GM12872 (cell line): ENCODE results near the gene TBC1D4.

Experiments
- CTCF ChIP-seq: IDR thresholded peaks from 3 replicates; pipeline ENCODE4 v1.5.1; 2011; ENCODE audit warnings: low read depth, mild to moderate bottlenecking, low read length, moderate library complexity; ENCODE audit not compliant: insufficient read depth

TBC1D4 gene

GRCh38 chr13:75360170-75360569, 121.8 kb downstream of the TBC1D4 start:
- no peak for TF ChIP-seq CTCF

- TF ChIP-seq CTCF = no peak
Observed at GRCh38 chr13:75359266-75359665, 122.7 kb downstream of the TBC1D4 start.

- TF ChIP-seq CTCF = peak; percentile 81
Observed at GRCh38 chr13:75357576-75358289, 124.2 kb downstream of the TBC1D4 start.

GRCh38 chr13:75356421-75356820, 125.5 kb downstream of the TBC1D4 start:
- no peak for TF ChIP-seq CTCF

- no peak for TF ChIP-seq CTCF
Observed at GRCh38 chr13:75355609-75356008, 126.4 kb downstream of the TBC1D4 start.

GRCh38 chr13:75353781-75354193, 128.2 kb downstream of the TBC1D4 start:
- TF ChIP-seq CTCF = no peak

DNA sequence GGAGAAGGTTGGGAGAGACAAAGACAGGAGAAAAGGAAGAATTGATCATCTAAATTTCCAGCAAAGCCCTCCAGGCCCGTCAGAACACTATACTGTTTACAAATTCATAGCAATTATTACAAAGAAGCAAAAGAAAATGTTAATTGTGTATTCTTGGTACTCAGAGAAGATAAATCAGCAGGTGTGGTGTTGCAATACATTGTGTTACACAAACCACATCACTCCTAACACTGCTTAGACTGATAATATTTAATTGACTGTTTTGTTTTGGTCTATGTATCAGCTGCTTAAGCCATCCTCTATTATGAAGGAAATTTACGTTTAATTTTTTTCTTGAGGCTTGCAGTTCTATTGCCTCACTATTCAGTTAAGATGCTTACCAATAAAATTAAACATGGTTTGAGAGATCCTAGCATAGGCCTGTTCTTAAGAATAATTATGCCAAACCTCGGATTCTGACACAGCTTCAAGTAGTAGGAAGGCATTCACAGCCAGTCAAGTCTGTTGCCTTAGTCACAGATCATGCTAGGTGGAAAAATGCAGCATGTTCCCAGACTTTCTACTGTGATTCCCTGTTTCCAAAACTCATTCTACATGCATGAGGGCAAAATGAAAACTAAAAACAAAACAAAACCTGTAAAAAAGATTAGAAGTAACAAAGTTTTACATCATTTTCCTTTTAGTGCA, 129.2 kb downstream of the TBC1D4 start:
- no peak for TF ChIP-seq CTCF
